ENCODE measurements around the gene KCNK7.

GRCh38 chr11:65640483-65641296, 45.1 kb upstream of the KCNK7 start:
- TF ChIP-seq CTCF (IDR thresholded peaks at IDR 0.05; ENCODE audit: insufficient read depth, low read depth, low read length) (no peak), EZH2 (IDR thresholded peaks at IDR 0.05; ENCODE audit: insufficient read depth, low read length) (no peak)

Data from astrocyte (in vitro differentiated cells and primary cell).